ENCODE measurements around the gene LRRC55.

GRCh38 chr11:57157624-57158023, 24.1 kb upstream of the LRRC55 start:
- TF ChIP-seq SUZ12 (IDR thresholded peaks at IDR 0.05; ENCODE audit: extremely low read depth, insufficient read depth, insufficient read length) (no peak), YY1 (IDR thresholded peaks at IDR 0.05; ENCODE audit: insufficient read depth, insufficient read length) (no peak)

Measured in NT2/D1 (cell line).